Measurements from ENCODE around the gene LDLRAP1.
"Not testable (repeated sequence)": the region's sequence is repeated elsewhere in the genome, so short reads cannot be mapped to it uniquely, and the experiment has no call there.

The LDLRAP1 gene

DNA sequence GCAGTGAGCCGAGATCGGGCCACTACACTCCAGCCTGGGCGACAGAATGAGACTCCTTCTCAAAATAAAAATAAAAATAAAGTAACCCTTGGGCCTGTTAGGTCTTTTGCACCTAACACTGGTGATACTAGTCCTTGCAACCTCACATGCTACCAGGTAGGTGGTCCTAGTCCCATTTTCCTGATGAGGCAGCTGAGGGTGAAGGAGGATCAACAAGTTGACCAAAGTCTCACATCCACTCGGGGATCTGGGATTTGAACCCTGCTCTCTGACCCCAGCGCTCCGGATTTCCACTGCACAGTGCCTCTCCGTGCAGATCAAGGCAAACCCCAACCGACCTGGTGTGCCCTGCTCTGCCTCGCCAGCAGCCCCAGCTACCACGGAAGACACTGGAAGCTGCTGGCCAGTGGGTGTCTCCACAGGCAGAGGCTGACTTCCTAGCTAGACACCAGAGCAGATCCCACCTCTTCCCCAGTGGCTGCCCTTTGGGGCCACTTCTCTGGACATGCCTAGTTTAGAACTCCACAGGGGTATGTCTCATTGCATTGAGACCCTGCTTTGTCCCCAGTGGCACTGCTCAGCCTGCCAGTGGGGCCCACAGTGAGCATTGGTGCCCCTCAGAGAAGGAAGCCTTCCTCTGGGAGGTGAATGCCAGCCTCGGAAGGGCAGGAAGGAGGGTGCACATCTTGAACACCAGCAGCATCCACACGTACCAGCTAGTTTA lies 27.6 kb downstream of the LDLRAP1 start:
- H3K4me3 ChIP-seq (ENCODE audit: low read depth, low read length) = no peak overlapping the region
- no peak for DNase-seq (ENCODE audit: low read depth)

DNA sequence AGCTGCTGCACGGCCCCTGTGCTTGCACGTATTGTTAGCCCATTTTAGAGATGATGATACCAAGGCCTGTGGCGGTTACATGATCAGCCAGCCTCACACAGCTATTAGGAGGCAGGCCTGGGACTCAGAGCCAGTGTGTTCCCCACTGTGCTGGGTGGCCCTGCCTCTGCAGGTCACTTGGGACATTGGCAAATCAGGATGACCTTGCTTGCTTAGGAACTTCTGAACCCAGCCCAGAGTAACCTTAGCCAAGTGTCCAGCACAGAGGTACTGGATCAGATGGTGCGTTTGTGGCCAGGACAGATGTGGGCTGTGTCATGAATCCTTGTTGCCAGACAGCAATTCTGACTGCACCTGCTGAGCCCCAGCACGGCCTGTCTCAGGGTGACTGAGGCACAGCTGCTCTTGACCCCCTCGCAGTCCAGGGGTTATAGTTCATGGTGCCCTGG lies 28.1 kb downstream of the LDLRAP1 start:
- no peak for DNase-seq (ENCODE audit: low read depth)

DNA sequence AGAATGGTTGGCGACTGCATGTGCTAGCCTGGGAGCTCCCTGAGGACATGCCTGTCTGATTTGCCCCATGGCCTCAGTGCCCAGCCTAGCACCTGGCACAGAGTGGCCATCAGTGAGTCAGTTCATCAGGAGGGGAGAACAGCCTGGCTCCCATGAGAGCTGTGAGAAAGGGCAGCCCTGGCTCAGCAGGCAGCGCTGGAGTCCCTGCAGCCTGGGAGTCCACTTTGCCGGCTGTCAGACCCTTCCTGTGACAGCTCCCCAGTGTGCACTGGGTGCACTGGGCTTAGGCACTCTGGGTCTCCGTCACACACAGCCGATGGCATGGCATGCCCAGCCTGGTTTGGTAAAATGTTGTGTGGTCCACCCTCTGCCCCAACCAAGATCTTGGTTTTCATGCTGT lies 28.7 kb downstream of the LDLRAP1 start:
- no peak for DNase-seq (ENCODE audit: low read depth)
- no peak overlapping the region for H3K4me3 ChIP-seq (ENCODE audit: low read depth, low read length)

More for the DNA sequence above, 28.1 kb downstream of the LDLRAP1 start:
- no peak overlapping the region for H3K4me3 ChIP-seq (ENCODE audit: low read depth, low read length)

DNA sequence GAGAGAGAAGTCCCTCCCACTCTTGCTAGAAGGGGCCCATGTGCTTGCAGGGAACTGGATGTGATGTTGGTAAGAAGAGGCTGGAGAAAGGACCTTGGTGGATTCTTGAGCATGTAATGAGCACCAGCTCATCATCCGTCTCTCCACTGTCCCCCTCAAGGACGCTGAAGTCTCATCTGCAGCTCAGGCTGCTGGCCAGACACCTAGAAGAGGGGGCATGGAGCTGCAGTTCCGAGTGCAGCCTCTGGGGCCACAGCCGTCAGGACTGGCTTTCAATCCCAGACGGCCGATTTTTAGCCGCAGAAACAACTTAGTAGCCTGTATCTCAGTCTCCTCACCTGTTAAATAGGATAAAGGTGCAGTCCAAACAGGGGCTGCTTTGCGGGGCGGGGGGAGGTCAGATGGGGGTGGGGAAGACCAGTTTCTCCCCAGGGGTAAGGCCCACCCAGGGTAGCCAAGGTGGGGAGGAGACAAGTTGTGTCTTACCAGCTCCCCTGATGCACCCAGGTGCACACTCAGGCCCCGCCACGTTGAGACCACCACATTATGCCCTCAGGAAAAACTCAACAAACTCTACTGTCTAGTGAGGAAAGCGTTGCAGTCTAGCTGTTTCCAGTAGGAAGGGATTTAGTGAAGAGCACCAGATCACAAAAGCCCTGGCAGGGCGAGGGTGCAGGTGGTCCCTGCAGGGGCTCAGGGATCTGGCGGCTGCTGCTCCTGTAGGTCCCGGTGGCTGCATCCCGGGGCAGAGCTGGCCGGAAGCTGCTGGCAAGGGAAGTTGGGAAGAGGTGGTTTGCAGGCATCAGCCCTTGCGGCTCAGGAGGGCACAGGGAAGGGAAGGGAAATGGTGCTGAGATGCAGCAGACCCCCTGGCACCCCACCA lies 29.5 kb downstream of the LDLRAP1 start:
- H3K4me3 ChIP-seq (ENCODE audit: low read depth, low read length) = no peak overlapping the region
- no peak for DNase-seq (ENCODE audit: low read depth)

DNA sequence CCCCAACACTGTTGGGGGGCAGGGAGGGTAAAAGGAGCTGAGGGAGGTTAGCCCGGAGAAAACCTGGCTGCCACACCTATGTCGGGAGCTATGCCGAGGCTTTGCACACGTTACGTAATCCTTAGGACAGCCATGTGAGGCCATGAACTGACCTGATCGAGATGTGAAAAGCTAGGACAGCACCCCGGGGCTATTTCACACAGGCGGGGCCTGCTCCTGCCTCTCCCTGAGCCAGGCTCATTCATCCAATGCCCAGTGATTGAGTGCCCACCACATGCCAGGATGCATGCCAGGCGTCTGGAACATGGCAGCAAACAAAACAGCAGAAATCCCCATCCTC lies 30.2 kb downstream of the LDLRAP1 start:
- no peak overlapping the region for H3K4me3 ChIP-seq (ENCODE audit: low read depth, low read length)
- no peak for DNase-seq (ENCODE audit: low read depth)

DNA sequence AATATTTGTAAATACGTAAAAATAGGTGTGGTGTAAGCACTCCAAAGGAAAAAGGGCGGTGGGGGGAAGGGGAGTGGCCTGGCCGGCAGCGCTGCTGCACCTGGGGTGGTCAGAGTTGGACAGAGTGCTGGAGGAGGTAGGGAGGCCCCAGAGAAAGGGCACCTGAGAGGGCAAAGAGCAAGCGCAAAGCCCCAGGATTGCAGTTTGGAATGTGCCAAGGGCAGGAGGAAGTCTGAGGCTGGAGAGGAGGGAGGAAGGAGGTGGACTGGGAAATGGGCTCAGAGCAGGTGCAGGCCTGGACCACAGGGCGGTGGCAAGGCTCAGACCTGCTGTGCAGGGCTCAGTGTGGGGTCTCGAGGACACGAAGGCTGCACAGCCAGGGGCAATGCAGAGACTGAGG lies 30.6 kb downstream of the LDLRAP1 start:
- H3K4me3 ChIP-seq (ENCODE audit: low read depth, low read length) = no peak overlapping the region
- no peak for DNase-seq (ENCODE audit: low read depth)

DNA sequence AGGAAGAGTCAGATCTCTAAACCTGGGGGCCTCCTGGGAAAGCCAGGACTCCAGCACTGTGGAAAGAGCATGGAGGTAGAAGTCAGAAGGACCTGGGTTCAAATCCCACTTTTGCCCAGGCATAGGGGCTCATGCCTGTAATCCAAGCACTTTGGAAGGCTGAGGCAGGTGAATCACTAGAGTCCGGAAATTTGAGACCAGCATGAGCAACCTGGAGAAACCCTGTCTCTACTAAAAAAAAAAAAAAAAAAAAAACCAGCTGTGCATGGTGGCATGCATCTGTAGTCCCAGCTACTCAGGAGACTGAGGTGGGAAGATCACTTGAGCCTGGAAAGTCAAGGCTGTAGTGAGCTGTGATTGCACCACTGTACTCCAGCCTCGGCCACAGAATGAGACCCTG lies 31.8 kb downstream of the LDLRAP1 start:
- DNase-seq (ENCODE audit: low read depth) = no peak

DNA sequence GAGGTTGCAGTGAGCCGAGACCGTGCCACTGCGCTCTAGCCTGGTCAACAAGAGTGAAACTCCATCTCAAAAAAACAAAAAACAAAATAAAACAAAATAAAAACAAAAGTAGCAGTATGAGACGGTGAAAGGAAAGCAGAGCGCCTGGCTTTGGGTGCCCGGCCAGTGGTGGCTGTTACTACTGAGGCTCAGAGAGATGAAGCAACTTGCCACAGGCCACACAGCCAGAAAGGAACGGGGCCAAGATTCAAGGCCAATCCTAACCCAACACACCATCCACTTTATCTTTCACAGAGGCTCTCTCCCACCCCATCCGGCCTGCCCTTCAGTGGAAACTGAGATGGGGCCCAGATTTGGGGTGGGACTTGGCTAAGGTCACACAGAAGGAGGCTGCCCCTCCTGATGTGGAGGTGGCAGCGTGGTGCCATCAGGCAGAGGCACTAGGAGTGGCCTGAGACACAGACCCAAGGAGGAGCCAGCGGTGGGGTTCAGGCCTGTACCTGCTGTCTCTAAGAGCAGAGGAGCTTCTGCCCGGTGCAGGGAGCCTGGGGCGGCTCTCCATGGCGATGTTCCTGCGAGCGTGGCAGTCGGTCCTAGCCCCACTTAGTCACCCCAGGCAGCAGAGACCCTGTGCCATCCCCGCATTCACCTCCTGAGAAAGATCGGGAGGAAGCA lies 33.2 kb downstream of the LDLRAP1 start:
- no peak for DNase-seq (ENCODE audit: low read depth)
- no peak overlapping the region for H3K4me3 ChIP-seq (ENCODE audit: low read depth, low read length)

More for the DNA sequence above, 31.8 kb downstream of the LDLRAP1 start:
- no peak overlapping the region for H3K4me3 ChIP-seq (ENCODE audit: low read depth, low read length)

DNA sequence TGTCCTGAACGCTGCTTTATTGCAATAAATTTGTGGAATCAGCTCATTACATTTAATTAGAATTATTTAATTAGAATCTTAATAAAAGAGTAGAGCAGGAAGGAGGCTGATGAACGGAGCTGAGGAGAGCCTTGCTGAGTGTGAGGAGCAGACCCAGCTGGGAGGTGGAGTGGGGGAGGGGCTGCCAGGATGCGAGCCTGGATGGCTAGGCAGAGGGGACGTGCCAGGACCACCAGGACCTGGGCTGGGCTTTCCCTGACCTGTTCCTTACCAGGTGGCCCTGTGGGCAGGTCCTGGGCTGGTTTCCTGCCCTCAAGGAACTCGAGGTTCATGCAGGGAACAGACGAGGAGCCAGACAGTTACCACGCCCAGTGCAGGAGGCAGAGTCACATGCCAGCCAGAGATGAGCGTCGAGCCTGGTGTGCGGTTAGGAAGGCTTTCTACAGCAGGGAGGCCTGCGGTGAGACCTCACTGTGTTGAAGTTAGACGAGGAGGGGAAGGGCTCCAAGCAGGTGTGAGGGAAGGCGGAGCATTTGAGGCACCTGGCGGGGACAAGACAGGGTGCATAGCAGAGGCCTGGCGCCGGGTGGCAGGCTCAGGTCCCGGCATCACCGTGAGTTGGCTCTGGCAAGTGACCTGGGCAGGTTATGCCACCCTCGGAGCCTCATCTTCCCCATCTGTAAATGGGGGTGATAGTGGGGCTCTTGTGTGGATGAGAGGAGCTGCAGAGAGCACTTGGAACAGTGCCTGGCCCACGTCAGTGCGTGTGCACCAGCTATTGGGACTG lies 33.9 kb downstream of the LDLRAP1 start:
- no peak overlapping the region for H3K4me3 ChIP-seq (ENCODE audit: low read depth, low read length)
- no peak for DNase-seq (ENCODE audit: low read depth)

DNA sequence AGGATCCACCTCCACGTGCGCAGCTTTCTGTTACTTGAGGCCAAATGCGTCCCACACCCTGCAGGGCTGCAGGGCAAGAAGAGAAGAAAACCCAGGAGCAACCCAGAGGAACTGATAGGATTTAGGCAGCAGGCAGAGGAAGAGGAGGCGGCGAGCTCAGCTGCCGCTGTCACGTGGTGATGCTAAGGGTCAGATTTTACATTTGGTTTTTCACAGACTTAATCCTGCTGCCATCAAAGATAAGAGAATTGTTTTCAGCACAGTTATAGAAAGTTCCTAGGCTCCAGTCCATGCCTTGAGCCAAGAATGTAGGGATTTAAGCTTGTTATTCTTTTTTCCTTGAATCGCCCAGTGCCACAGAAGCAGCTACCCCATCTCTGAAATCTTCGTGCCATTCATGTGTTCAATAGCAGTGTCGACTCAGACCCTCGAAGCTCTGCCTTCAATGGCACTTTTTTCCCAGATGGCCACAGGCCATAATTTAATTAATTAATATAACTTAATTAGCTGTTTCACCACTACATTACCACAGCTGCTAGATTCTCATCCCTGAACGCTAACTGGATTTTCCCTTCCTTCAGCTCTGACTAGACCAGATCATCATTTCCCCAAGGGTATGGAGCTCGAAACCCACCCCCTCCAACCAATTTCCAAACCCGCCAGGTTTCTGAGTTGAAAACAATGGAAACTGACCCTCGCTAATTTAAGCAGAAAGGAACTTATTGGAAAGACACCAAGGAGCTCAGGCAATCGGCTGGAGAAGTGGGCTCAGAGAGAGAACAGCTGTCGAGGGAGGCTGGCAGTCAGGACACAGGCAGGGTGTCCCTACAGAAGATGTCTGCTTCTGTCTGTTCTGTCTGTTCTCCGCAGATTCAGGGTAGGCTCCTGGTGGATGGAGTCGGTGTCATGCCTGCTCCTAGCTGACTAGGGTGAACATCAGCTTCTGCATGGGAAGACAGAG lies 36.2 kb downstream of the LDLRAP1 start:
- DNase-seq (ENCODE audit: low read depth) = no peak
- H3K4me3 ChIP-seq (ENCODE audit: low read depth, low read length) = no peak overlapping the region

DNA sequence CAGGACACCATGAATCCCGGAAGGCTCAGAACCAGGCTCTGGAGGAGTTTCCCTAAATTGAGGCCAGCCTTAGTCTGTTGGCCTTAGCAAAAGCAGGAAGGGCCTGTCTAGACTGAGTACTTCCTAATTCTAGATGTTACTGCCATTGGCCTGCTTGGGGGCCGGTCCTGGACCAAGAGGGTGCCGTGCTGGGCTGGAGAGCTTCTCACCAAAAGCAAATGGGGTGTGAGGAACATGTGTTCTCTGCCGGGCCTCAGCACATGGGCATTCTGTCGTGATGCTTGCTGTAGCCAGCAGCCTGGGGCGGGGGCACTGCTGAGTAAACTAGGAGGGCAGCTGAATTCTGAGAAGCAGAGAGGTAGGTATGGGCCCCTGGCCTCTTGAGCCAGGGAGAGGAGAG lies 37.5 kb downstream of the LDLRAP1 start:
- no peak for DNase-seq (ENCODE audit: low read depth)
- H3K4me3 ChIP-seq (ENCODE audit: low read depth, low read length) = no peak overlapping the region

DNA sequence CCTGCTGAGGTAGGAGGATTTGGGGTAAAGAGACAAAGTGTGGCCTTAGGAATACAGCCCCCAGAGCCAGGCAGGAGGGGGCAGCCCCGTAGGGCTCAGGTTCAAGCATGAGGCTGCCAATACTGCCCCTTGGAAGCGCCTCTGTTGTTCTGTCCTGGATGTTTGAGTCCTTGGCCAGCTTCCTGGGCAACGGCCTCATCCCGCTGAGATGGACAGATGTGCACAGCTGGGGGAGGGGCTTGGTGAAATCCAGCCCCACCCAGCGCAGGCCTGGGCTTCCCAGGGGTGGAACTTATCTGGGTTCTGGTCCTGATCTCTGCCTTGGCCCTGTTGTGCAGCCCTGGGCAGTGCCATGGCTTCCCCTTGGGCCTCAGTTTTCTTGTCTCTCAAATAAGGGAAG lies 38.4 kb downstream of the LDLRAP1 start:
- no peak overlapping the region for H3K4me3 ChIP-seq (ENCODE audit: low read depth, low read length)
- no peak for DNase-seq (ENCODE audit: low read depth)

DNA sequence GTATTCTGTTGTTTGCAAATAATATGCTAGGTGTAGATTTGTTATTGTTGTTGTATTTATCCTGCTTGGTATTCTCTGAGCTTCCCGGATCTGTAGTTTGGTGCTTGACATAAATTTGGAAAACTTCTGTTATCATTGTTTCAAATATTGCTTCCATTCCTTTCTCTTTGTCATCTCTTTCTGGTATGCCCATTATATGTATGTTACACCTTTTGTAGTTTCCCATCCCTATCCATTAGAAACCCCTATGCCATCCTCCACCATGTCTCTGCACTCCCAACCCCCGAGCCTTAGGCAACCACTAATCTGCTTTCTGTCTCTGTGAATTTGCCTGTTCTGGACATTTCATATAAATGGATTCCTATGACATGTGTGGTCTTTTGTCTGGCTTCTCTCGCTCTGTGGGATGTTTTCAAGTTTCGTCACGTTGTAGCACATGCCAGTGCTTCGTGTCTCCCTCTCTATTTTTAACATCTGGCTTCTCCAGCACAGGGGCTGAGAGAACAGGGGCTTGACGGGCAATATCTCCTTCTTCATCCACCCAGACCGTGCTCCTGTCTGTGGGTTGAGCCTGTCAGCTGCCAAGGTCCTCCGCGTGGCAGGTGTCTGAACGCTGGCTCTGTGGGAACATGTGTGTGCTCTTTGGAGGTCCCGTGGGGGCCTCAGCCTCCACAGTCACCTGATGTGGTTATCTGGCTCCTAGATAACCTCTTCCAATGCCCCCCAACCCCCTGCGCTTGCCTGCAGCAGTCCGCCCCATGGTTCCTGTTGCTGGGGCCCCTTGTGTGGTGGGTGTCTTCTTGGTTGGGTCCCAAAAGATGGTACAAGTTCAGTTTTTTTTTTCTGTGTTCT lies 40.3 kb downstream of the LDLRAP1 start:
- no peak overlapping the region for H3K4me3 ChIP-seq (ENCODE audit: low read depth, low read length)
- no peak for DNase-seq (ENCODE audit: low read depth)

DNA sequence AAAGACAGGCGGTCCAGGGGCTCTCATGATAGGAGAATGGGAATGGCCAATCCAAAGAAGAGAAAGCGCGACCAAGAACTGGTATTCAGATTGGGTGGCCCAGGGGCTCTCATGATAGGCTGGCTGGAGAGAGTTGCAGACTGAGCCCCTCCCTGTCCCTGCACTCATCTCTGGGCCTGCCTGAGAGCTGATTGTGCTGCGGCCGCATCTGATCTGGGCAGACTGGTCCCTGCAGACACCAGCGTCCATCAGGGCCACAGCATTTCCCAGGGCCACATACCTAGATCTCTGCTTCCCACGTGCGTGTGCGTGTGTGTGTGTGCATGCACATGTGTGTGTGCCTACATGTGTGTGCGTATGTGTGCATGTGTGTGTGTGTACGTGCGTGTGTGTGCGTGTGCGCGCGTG lies 42.8 kb downstream of the LDLRAP1 start:
- H3K4me3 ChIP-seq (ENCODE audit: low read depth, low read length) = no peak overlapping the region
- no peak for DNase-seq (ENCODE audit: low read depth)

DNA sequence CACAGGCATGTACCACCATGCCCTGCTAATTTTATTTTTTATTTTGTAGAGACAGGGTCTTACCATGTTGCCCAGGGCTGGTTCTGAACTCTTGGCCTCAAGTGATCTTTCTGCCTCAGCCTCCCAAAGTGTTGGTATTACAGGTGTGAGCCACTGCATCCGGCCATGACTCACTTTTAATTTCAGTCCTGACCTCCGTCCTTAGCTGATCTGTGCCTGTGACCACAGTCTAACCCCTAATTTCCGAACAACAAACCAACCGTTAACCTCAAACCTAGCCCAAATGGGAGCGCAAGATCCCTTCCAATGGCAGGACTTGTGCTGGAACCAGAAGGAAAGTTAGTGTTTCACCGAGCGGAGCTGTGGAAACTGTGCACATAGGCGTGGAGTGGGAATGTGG lies 43.9 kb downstream of the LDLRAP1 start:
- DNase-seq (ENCODE audit: low read depth) = no peak
- no peak overlapping the region for H3K4me3 ChIP-seq (ENCODE audit: low read depth, low read length)

DNA sequence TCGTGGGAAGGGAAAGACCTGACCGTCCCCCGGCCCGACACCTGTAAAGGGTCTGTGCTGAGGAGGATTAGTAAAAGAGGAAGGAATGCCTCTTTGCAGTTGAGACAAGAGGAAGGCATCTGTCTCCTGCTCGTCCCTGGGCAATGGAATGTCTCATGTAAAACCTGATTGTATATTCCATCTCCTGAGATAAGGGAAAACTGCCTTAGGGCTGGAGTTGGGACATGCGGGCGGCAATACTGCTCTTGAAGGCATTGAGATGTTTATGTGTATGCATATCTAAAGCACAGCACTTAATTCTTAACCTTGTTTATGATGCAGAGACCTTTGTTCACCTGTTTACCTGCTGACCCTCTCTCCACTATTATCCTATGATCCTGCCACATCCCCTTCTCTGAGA lies 44.8 kb downstream of the LDLRAP1 start:
- not testable (repeated sequence) for H3K4me3 ChIP-seq (ENCODE audit: low read depth, low read length); DNase-seq (ENCODE audit: low read depth)

DNA sequence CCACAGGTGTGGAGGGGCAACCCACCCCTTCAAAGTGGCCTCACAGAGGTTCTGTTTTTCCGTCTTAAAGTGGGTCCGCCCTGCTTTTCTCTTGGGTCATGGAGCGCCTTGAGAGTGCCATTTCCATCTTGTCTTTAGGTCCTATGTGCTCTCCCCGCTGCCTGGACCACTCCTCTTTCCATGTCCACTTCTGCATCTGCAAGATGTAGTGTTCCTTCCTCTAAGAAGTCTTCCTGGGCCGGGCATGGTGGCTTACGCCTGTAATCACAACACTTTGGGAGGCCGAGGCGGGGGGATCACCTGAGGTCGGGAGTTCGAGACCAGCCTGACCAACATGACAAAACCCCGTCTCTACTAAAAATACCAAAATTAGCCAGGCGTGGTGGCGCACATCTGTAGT lies 45.4 kb downstream of the LDLRAP1 start:
- H3K4me3 ChIP-seq (ENCODE audit: low read depth, low read length); DNase-seq (ENCODE audit: low read depth): not testable (repeated sequence)

Measured in skeletal muscle cell (primary cell).